Heart left ventricle (tissue), 16 donors: ENCODE data around the gene HBQ1. TPM values are rescaled to one million over a fixed set of nuclear protein-coding genes. Genes with fewer than 3 reads are reported as not detected.
"Not testable (repeated sequence)": the region's sequence is repeated elsewhere in the genome, so short reads cannot be mapped to it uniquely, and the experiment has no call there.

ENCODE experiments used
- ATAC-seq, 4 donors: fragments of 200-7000 bp; cut with Tn5 transposase; one replicate each; pipeline ENCODE4 v1.9.1; 2020 to 2022; ENCODE audit warnings: moderate library complexity in 4 of 4, mild to moderate bottlenecking in 3 of 4, moderate number of reproducible peaks in 1 of 4
- DNase-seq, 5 donors: peaks; one replicate each; pipeline ENCODE4 v3.0.0-alpha.2; 2020
- H3K27ac ChIP-seq, 12 donors: fragments of 200-600 bp; sonication (generic) in 4 of 12; one replicate each; pipeline versions ENCODE4 v1.5.0 to v1.8.0; 2016 to 2022; ENCODE audit warnings: mild to moderate bottlenecking in 2 of 12
- H3K27me3 ChIP-seq, 9 donors: fragments of 200-600 bp; sonication (generic) in 2 of 9; one replicate each; pipeline versions ENCODE4 v1.5.1 to v1.8.0; 2016 to 2022; ENCODE audit warnings: mild to moderate bottlenecking in 3 of 9
- H3K36me3 ChIP-seq, 9 donors: fragments of 200-600 bp; sonication (generic) in 2 of 9; one replicate each; pipeline versions ENCODE4 v1.5.0 to v1.8.0; 2018 to 2022; ENCODE audit warnings: mild to moderate bottlenecking in 2 of 9
- H3K4me1 ChIP-seq, 12 donors: fragments of 200-600 bp; sonication (generic) in 4 of 12; one replicate each; pipeline versions ENCODE4 v1.5.0 to v1.8.0; 2016 to 2022; ENCODE audit warnings: mild to moderate bottlenecking in 3 of 12
- H3K4me3 ChIP-seq, 12 donors: fragments of 200-600 bp; sonication (generic) in 4 of 12; one replicate each; pipeline versions ENCODE4 v1.5.0 to v1.8.0; 2017 to 2022; ENCODE audit warnings: mild to moderate bottlenecking in 9 of 12, moderate library complexity in 4 of 12
- H3K9me3 ChIP-seq, 12 donors: fragments of 200-600 bp; sonication (generic) in 4 of 12; one replicate each; pipeline versions ENCODE4 v1.5.0 to v1.8.0; 2016 to 2022; ENCODE audit warnings: mild to moderate bottlenecking in 1 of 12
- CTCF ChIP-seq, 12 donors: fragments of 200-600 bp; sonication (generic) in 4 of 12; IDR thresholded peaks; one replicate each; pipeline versions ENCODE4 v1.5.0 to v1.8.0; 2018 to 2022; ENCODE audit warnings: antibody characterized with exemption in 12 of 12, mild to moderate bottlenecking in 5 of 12
- POLR2A ChIP-seq, 2 donors: fragments of 450-650 bp; IDR thresholded peaks; one replicate each; pipeline ENCODE4 v1.6.1; 2017; ENCODE audit warnings: antibody characterized with exemption in 2 of 2, mild to moderate bottlenecking in 2 of 2, moderate library complexity in 2 of 2
- WGBS, 4 donors: extraction: QIAGEN DNeasy Blood & Tissue Kit in 2 of 4; methylation state at CpG; one replicate each; pipeline versions ENCODE4 v1.1.5 to v1.1.7; 2013 to 2018; 5-methylcytosine and 5-hydroxymethylcytosine counted together
- intact Hi-C, 10 donors: fragments of 100-400 bp; cut with DNase I; formaldehyde crosslinking; loops; one replicate each; pipeline versions ENCODE4 v1.11.1 to v1.14.2; 2022
- polyA plus RNA-seq, 2 donors: library from polyadenylated mRNA; stranded (reverse); fragments of 200-250 nt; gene quantifications; one replicate each; pipeline ENCODE4 v1.2.3, GENCODE V29; 2013
- total RNA-seq, 9 donors: library from RNA; depleted of rRNA in 2 of 9; stranded (reverse); fragments of >200 nt in 2 of 9; fragmentation: NEBNext Ultra II Directional in 3 of 9; extraction: Animal tissue kit (Norgen Biotek cat#: 25700) in 3 of 9; gene quantifications; one replicate each; pipeline versions ENCODE4 v1.1.0 to v1.2.4, GENCODE V29; 2016 to 2023
- donor health status: ischemic (EF 13 %, LVEDD 7.1; RV severe dilation, severe dysfunction).
- donor health status: healthy with polysubstance abuse.
- donor health status: DM: no; HTN: yes; CAD: no.
- donor health status: DM: no; HTN: no; CAD: no.
- donor health status: ischemic (EF 25% LVEDD 6.9; RV normal size, moderate dysfunction).
- donor health status: ischemic (EF 25% LVEDD 5.7; RV mildly dilated, moderate dysfunction).
- donor health status: healthy.
- donor health status: DM: yes; HTN: yes; CAD: no.
- donor health status: ischemic (EF 35%, LVEDD 5.7; RV mildly dilated, moderate dysfunction).
- donor health status: nonischemic (EF 11% LVEDD 7.7; RV severe dilation, severe dysfunction).
- donor health status: DM: yes; HTN: yes; CAD: no.
- donor health status: PGD.
- donor health status: ischemic (EF 29% LVEDD 5.4; RV normal size, mild dysfunction).
- donor health status: nonischemic (EF 23%, LVEDD 6.1; RV moderate dilation, normal function).

HBQ1 gene
- total and polyA plus RNA-seq, 11 donors, result not detected

DNA sequence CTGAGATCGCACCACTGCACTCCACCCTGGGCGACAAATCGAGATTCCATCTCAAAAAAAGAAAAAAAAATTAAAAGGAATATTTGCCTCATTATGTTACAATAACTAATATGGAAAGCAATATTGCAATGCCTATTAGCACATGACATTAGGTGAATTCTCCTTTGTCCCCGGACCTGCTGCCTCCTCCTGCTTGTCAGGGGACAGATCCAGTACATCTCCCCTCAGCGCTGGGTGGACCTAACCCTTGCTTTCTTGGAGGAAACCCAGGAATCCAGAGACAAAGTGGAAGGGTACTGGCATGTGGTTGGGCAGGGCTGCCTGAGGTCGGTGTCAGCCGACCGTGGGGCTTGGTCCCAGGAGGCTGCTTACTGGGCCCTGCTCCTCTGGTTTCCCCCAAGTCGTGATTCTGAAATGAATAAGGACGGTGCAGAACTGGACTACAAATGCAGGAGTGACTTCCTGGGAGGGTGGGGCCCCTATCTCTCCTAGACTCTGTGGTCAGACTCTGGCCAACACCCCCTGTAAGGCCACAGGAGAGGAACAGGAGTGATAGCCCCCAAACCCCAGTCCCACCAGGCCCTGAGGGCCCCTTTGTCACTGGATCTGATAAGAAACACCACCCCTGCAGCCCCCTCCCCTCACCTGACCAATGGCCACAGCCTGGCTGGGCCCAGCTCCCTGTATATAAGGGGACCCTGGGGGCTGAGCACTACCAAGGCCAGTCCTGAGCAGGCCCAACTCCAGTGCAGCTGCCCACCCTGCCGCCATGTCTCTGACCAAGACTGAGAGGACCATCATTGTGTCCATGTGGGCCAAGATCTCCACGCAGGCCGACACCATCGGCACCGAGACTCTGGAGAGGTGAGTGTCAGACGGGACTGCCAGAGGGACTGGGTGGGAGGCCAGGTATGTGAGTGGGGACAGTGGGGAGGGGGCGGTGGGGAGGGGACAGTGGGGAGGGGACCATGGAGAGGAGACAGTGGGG, 27.8 kb upstream of the HBQ1 start, which contains the start of gene HBZ:
HBZ (plus strand) TSS at position 504 of the 988 bp plus-strand sequence; CDS start at position 770, 266 bp downstream.
- ATAC-seq (peak in 2 of 4 donors; percentile 16 to 36), DNase-seq (no peak)
- Histone ChIP-seq H3K27me3 (peaks cover 0 to 52% (median 29%) of the 10 kb centered on the region in 9 donors), H3K27ac (no peak within 1 kb of the TSS), H3K4me3 (no peak within 1 kb of the TSS), H3K4me1 (peaks cover 0 to 10% (median 8%) of the 10 kb centered on the region in 12 donors), H3K36me3 (no peaks in the 10 kb centered on the region), H3K9me3 (no peaks in the 10 kb centered on the region)
- TF ChIP-seq CTCF (IDR thresholded peaks at IDR 0.05) (no peak), POLR2A (IDR thresholded peaks at IDR 0.05) (no peak)
- WGBS, 4 donors, result 71 to 77% (median 74%) methylated on average over 17 of the region's 17 CpGs
- intact Hi-C loops, result loop anchor here in 1 of 10 donors (1.0 kb wide), 1 partner anchor 10 kb away; no protein-coding TSS in a partner anchor

- not testable (repeated sequence) for H3K27ac ChIP-seq, DNase-seq, H3K4me3 ChIP-seq, H3K9me3 ChIP-seq, H3K36me3 ChIP-seq
- intact Hi-C loops, result loop anchor here in 1 of 10 donors (1.0 kb wide), 1 partner anchor 9 kb away; no protein-coding TSS in a partner anchor
- peaks cover 0 to 10% (median 8%) of the 10 kb centered on the region in 12 donors for H3K4me1 ChIP-seq
- 41 to 71% (median 63%) methylated on average over 3 to 5 of the region's 6 CpGs for WGBS, 4 donors
- peaks cover 0 to 58% (median 29%) of the 10 kb centered on the region in 9 donors for H3K27me3 ChIP-seq
- peak in 1 of 4 donors; percentile 41 for ATAC-seq
Measured at GRCh38 chr16:153129-153521, 27.1 kb upstream of the HBQ1 start.

DNA sequence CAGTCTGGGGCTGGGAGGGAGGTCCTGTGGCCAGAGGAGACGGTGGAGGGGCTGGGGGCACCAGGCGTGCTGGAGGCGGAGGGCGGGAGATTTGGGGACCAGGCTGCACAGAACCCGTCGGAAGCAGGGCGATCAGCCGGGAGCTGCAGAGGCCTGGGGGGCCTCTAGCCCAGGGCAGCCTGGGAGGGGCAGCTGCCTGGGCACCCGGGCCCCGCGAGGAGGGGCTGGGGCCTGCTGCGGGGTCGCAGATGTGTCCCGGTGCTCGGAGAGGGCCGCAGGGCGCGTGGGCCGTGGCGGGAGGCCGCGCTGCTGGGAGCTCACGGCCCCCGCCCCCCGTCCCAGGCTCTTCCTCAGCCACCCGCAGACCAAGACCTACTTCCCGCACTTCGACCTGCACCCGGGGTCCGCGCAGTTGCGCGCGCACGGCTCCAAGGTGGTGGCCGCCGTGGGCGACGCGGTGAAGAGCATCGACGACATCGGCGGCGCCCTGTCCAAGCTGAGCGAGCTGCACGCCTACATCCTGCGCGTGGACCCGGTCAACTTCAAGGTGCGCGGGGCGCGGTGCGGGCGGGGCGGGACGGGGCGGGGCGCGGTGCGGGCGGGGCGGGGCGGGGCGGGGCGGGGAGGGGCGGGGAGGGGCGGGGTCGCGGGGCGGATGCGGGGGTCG, 26.6 kb upstream of the HBQ1 start:
- no CpG with 5 or more reads among the region's 74 CpGs for WGBS, 4 donors
- not testable (repeated sequence) for H3K4me3 ChIP-seq, H3K9me3 ChIP-seq, DNase-seq, H3K27ac ChIP-seq, H3K36me3 ChIP-seq
- intact Hi-C loops, result loop anchor here in 1 of 10 donors (1.0 kb wide), 1 partner anchor 9 kb away; no protein-coding TSS in a partner anchor
- Histone ChIP-seq H3K4me1 (peaks cover 0 to 10% (median 8%) of the 10 kb centered on the region in 12 donors), H3K27me3 (peaks cover 0 to 53% (median 29%) of the 10 kb centered on the region in 9 donors)
- ATAC-seq, result peak in 2 of 4 donors; percentile 23 to 28

DNA sequence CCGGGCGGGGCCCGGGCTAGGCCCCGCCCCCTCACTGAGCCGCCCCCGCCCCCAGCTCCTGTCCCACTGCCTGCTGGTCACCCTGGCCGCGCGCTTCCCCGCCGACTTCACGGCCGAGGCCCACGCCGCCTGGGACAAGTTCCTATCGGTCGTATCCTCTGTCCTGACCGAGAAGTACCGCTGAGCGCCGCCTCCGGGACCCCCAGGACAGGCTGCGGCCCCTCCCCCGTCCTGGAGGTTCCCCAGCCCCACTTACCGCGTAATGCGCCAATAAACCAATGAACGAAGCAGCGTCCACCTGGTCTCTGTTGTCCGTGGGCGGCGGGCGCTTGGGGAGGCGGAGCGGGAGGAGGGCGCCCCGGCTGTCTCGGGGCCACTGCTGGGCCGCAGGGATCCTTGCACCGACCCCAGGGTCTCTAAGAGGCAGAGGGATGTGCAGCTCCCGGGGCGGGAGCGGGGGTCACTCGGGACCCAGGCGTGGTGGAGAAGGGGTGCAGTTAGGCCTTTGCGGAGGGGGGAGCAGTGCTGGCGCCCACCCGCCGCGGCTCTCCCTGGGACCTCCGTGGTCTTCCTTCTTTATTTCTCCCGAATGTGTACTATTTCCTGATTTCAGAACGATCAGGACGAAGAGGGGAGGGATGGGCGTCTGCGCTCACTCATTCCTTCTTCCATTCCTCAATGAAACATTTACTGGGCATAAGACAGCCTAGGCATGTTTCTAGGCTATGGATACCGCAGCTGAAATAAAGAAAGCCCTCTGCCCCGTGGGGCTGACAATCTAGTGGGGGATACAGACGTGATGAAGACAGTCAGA, 25.8 kb upstream of the HBQ1 start:
- 1 to 3% (median 2%) methylated on average over 23 to 53 of the region's 59 CpGs for WGBS, 4 donors
- TF ChIP-seq POLR2A (IDR thresholded peaks at IDR 0.05) (no peak), CTCF (IDR thresholded peaks at IDR 0.05) (no peak)
- Histone ChIP-seq H3K4me3 (peak overlapping the region; percentile 22 to 58 (median 50)), H3K36me3 (no peaks in the 10 kb centered on the region), H3K27ac (no peak overlapping the region), H3K27me3 (peaks cover 0 to 46% (median 29%) of the 10 kb centered on the region in 9 donors), H3K4me1 (peaks cover 0 to 10% (median 8%) of the 10 kb centered on the region in 12 donors), H3K9me3 (no peaks in the 10 kb centered on the region)
- DNase-seq (peak in 2 of 5 donors; percentile 32 to 64), ATAC-seq (peak in 2 of 4 donors; percentile 34 to 58)
- intact Hi-C loops, result no loop called here
